Skin epidermis (tissue), 12 donors: Measurements from ENCODE around the gene ACTL9.
"Not testable (repeated sequence)": the region's sequence is repeated elsewhere in the genome, so short reads cannot be mapped to it uniquely, and the experiment has no call there.

Source experiments
- H3K27ac ChIP-seq, 21 experiments: fragments of 200-600 bp; sonication (generic) in 11 of 21; one replicate each; pipeline ENCODE4 v1.5.0; 2020; ENCODE audit warnings: mild to moderate bottlenecking in 3 of 21, inconsistent platforms in 2 of 21, moderate library complexity in 2 of 21
- H3K4me3 ChIP-seq, 7 experiments: fragments of 200-600 bp; sonication (generic) in 2 of 7; one replicate each; pipeline ENCODE4 v1.5.0; 2020; ENCODE audit warnings: inconsistent platforms in 2 of 7, mild to moderate bottlenecking in 2 of 7, moderate library complexity in 1 of 7

Gene ACTL9

GRCh38 chr19:8698433-8699063 is at the start of gene ACTL9:
TSS of gene ACTL9 (minus strand) at chr19:8698795. CDS start at chr19:8698701, 94 bp downstream.
- Histone ChIP-seq H3K27ac (no peak within 1 kb of the TSS), H3K4me3 (no peak within 1 kb of the TSS)

GRCh38 chr19:8739291-8740065 is 40.9 kb upstream of the ACTL9 start:
- not testable (repeated sequence) for H3K4me3 ChIP-seq

GRCh38 chr19:8738377-8738776 is 39.8 kb upstream of the ACTL9 start:
- no peak overlapping the region for H3K4me3 ChIP-seq
- no peak overlapping the region for H3K27ac ChIP-seq

More at GRCh38 chr19:8739291-8740065, 40.9 kb upstream of the ACTL9 start:
- not testable (repeated sequence) for H3K27ac ChIP-seq

- no peak overlapping the region for H3K4me3 ChIP-seq
- no peak overlapping the region for H3K27ac ChIP-seq
These were observed 33.0 kb upstream of the ACTL9 start for GRCh38 chr19:8731428-8732169.

- no peak overlapping the region for H3K4me3 ChIP-seq
- H3K27ac ChIP-seq, result no peak overlapping the region
These were observed 25.7 kb upstream of the ACTL9 start for GRCh38 chr19:8724276-8724675.

GRCh38 chr19:8722032-8722431 is 23.4 kb upstream of the ACTL9 start:
- Histone ChIP-seq H3K4me3 (no peak overlapping the region), H3K27ac (no peak overlapping the region)

GRCh38 chr19:8721334-8721733 is 22.7 kb upstream of the ACTL9 start, which contains the start of gene OR2Z1:
TSS of gene OR2Z1 (plus strand) at chr19:8721634. CDS start at chr19:8731029, 9,395 bp downstream.
- Histone ChIP-seq H3K4me3 (no peak within 1 kb of the TSS), H3K27ac (no peak within 1 kb of the TSS)

- H3K27ac ChIP-seq, H3K4me3 ChIP-seq: not testable (repeated sequence)
These were observed 11.7 kb upstream of the ACTL9 start for GRCh38 chr19:8710337-8710736.

- Histone ChIP-seq H3K27ac (no peak overlapping the region), H3K4me3 (no peak overlapping the region)
These were observed 7.1 kb upstream of the ACTL9 start for GRCh38 chr19:8705742-8706141.

- H3K27ac ChIP-seq, H3K4me3 ChIP-seq: not testable (repeated sequence)
These were observed 6.7 kb upstream of the ACTL9 start for GRCh38 chr19:8705304-8705703.

- Histone ChIP-seq H3K4me3 (no peak overlapping the region), H3K27ac (peak overlapping the region in 1 of 21 experiments; percentile 50)
These were observed 4.6 kb upstream of the ACTL9 start for GRCh38 chr19:8703223-8703622.

GRCh38 chr19:8702350-8702749 is 3.8 kb upstream of the ACTL9 start:
- Histone ChIP-seq H3K27ac (peak overlapping the region in 2 of 21 experiments; percentile 32 to 50), H3K4me3 (no peak overlapping the region)

- Histone ChIP-seq H3K27ac (no peak overlapping the region), H3K4me3 (no peak overlapping the region)
These were observed 2.4 kb upstream of the ACTL9 start for GRCh38 chr19:8700956-8701355.

GRCh38 chr19:8699908-8700307 is 1.3 kb upstream of the ACTL9 start:
- H3K4me3 ChIP-seq, result no peak overlapping the region
- no peak overlapping the region for H3K27ac ChIP-seq

- no peak overlapping the region for H3K4me3 ChIP-seq
- no peak overlapping the region for H3K27ac ChIP-seq
These were observed 743 bp downstream of the ACTL9 start for GRCh38 chr19:8697671-8698432.

- H3K4me3 ChIP-seq, result no peak overlapping the region
These were observed 1.6 kb downstream of the ACTL9 start for GRCh38 chr19:8696993-8697392.

GRCh38 chr19:8695911-8696310 is 2.7 kb downstream of the ACTL9 start:
- no peak overlapping the region for H3K27ac ChIP-seq

More at GRCh38 chr19:8696993-8697392, 1.6 kb downstream of the ACTL9 start:
- H3K27ac ChIP-seq, result no peak overlapping the region

GRCh38 chr19:8695501-8695900 is 3.1 kb downstream of the ACTL9 start:
- H3K27ac ChIP-seq, result no peak overlapping the region
- H3K4me3 ChIP-seq, result no peak overlapping the region

More at GRCh38 chr19:8695911-8696310, 2.7 kb downstream of the ACTL9 start:
- no peak overlapping the region for H3K4me3 ChIP-seq

GRCh38 chr19:8690753-8691539 is 7.6 kb downstream of the ACTL9 start:
- no peak overlapping the region for H3K4me3 ChIP-seq
- no peak overlapping the region for H3K27ac ChIP-seq
